GM06990 (cell line): Measurements from ENCODE around the gene DMD.

Source experiments
- DNase-seq: peaks from one replicate; pipeline ENCODE4 v3.0.0-alpha.2; 2011; ENCODE audit not compliant: insufficient read length; ENCODE audit errors: extremely low read depth
- H3K27me3 ChIP-seq: replicated peaks from 2 replicates; pipeline ENCODE4 v1.6.0; 2011; ENCODE audit warnings: low read length; ENCODE audit not compliant: control insufficient read depth, insufficient read depth
- H3K36me3 ChIP-seq: 2 replicates; pipeline ENCODE4 v1.5.1; 2011; ENCODE audit warnings: low read length; ENCODE audit not compliant: control insufficient read depth, insufficient read depth
- H3K4me3 ChIP-seq: replicated peaks from 2 replicates; pipeline ENCODE4 v1.5.1; 2011; ENCODE audit warnings: low read depth, mild to moderate bottlenecking, control low read depth, low read length
- TF ChIP-seq, protein P1 (sequence below): IDR thresholded peaks from 2 replicates; pipeline ENCODE4 v1.5.1; 2011; ENCODE audit warnings: low read length, control low read depth, mild to moderate bottlenecking, inconsistent platforms; ENCODE audit not compliant: insufficient read depth, poor library complexity, severe bottlenecking

Gene DMD

DNA sequence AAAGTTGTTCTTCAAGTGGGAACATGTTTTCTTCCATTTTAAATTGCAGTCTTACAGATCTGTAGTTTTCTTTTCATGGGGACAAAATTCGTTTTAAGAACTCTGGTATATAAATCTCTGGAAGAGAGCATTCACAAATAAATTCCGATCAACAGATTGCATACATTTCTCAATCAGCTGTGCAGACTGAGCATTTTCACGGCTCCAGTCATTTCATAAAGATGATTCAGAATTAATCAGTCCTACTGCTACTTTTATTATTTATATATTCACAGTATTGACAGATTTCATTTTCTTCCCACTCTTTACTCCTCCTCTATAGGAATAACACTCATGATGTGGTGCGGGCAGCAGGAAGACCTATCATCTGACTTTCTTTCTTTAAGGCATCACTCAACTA, 1604.6 kb downstream of the DMD start:
- H3K27me3 ChIP-seq, result no peaks in the 10 kb centered on the region
- TF ChIP-seq, protein P1, sequence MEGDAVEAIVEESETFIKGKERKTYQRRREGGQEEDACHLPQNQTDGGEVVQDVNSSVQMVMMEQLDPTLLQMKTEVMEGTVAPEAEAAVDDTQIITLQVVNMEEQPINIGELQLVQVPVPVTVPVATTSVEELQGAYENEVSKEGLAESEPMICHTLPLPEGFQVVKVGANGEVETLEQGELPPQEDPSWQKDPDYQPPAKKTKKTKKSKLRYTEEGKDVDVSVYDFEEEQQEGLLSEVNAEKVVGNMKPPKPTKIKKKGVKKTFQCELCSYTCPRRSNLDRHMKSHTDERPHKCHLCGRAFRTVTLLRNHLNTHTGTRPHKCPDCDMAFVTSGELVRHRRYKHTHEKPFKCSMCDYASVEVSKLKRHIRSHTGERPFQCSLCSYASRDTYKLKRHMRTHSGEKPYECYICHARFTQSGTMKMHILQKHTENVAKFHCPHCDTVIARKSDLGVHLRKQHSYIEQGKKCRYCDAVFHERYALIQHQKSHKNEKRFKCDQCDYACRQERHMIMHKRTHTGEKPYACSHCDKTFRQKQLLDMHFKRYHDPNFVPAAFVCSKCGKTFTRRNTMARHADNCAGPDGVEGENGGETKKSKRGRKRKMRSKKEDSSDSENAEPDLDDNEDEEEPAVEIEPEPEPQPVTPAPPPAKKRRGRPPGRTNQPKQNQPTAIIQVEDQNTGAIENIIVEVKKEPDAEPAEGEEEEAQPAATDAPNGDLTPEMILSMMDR, result no peak
- no peak overlapping the region for H3K4me3 ChIP-seq
- no peak for DNase-seq
- H3K36me3 ChIP-seq, result no peaks in the 10 kb centered on the region

DNA sequence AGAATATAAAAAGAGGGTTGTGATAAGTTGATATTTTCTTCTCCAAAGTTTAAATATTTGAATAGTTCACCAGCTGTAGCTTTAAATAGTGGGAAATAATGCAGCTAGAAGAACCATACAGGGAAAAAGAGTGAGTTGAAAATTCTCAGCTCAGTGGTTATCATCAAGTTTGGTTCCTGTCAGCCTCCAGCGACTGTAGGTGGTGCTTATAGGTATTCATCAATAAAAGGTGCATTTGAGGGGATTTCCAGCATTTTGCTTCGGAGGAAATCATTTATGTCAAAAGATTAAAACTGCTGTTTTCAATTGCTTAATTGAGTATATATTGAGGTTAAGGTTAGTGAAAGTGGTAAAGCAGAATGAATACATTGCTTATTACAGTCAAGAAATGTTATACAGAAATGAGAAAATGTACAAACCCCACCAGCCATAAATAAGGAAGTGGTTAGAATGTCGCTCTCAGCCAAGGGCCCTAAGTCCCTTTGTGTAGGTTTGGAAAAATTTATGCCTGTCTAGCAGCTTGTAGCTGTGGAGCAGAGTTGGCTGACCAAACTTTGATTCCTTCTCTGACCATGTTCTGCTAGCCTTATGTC, 1606.6 kb downstream of the DMD start:
- H3K36me3 ChIP-seq, result no peaks in the 10 kb centered on the region
- H3K4me3 ChIP-seq, result no peak overlapping the region
- no peaks in the 10 kb centered on the region for H3K27me3 ChIP-seq
- peak; percentile 24 for DNase-seq
- TF ChIP-seq, protein P1, result no peak

DNA sequence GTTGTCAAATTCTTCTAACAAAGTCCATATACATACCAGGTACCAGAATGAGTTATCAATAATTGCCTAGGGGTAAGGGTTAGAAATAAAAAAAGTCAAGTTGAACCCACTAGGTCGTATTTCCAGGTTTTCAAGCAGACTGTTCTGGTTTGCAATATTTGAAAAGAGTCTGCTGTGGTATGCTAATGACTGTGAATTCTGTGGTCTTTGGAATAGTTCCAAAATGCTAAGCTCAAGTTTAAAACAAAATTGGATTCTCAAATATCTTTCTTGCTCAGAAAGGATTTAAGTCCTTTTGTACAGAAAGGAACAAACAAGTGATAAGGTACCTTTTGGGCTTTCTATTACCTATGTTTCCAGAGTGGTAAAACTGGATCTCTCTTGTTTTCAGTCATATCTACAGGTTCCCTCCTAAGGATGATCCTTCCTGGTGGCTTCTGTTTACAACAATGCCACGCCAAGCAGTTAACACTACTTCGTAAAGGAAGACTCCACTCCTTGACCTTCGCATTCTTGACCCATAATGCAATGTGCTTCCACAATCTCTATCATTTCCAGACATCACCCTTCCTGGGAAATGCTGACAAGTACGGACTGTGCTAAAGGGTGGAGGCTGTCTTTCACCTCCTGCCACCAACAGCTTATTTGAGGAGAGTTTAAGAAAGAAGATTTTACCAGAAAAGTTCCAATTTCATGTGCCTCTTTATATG, 1607.8 kb downstream of the DMD start:
- Histone ChIP-seq H3K4me3 (no peak overlapping the region), H3K36me3 (no peaks in the 10 kb centered on the region), H3K27me3 (no peaks in the 10 kb centered on the region)
- no peak for DNase-seq
- TF ChIP-seq, protein P1, result no peak

DNA sequence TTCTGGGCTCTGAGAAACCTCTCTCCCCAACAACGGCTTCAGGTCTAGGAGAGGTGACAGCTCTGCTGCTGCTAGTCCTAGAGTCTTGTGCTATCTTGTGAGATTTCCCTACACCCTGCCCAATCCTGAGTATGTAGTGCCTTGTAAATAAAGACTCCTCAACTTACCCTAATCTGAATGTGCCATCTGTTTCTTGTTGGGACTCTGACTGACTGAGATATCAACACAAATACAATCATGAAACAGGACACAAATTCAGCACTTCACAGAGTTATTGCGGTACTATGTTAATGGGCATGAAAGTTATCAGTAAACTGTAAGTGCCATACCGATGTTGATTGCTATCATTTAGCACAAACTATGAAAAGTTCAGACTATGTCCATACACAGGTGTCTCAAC, 1610.5 kb downstream of the DMD start:
- Histone ChIP-seq H3K27me3 (no peaks in the 10 kb centered on the region), H3K4me3 (no peak overlapping the region), H3K36me3 (no peaks in the 10 kb centered on the region)
- DNase-seq, result no peak
- TF ChIP-seq, protein P1, result no peak

DNA sequence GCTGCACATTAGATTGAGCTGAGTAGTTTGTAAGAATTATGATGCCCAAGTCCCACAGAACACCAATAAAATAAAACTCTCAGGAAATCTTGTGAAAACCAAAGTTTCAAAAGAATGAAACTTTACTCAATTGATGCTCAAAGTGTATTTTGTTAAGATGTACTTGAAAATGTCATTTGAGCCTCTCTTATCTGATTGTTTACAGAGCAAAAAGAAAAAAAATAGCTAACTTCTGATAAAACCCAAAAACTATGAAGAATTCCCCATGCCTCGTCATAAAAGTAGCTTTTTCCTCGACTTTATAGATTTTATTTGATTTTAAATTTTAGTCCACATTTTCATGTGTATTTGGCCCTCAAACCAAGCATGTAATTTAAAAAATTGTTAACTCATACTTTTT, 1618.0 kb downstream of the DMD start:
- Histone ChIP-seq H3K27me3 (no peaks in the 10 kb centered on the region), H3K4me3 (no peak overlapping the region), H3K36me3 (no peaks in the 10 kb centered on the region)
- no peak for DNase-seq
- TF ChIP-seq, protein P1, result no peak
